Neural crest cell (in vitro differentiated cells): ENCODE results near the gene LENG9. TPM values are rescaled to one million over a fixed set of nuclear protein-coding genes. Genes with fewer than 3 reads are reported as not detected.

Experiments
- DNase-seq: peaks from one replicate; pipeline ENCODE4 v3.0.0; 2021; ENCODE audit warnings: low read depth, mixed read lengths, low spot score
- H3K27ac Mint-ChIP-seq: one replicate; pipeline ENCODE4 v1.8.0; 2021; ENCODE audit warnings: mild to moderate bottlenecking, mixed read lengths; ENCODE audit not compliant: unreplicated experiment
- H3K27me3 Mint-ChIP-seq: 2 replicates; pipeline ENCODE4 v1.8.0; 2021; ENCODE audit warnings: low read depth, mild to moderate bottlenecking, mixed read lengths
- H3K36me3 Mint-ChIP-seq: 2 replicates; pipeline ENCODE4 v1.8.0; 2021; ENCODE audit warnings: low read depth, mild to moderate bottlenecking, mixed read lengths
- H3K4me1 Mint-ChIP-seq: 2 replicates; pipeline ENCODE4 v1.8.0; 2021; ENCODE audit warnings: mixed read lengths
- H3K4me3 Mint-ChIP-seq: one replicate; pipeline ENCODE4 v1.8.0; 2021; ENCODE audit warnings: mild to moderate bottlenecking, mixed read lengths
- H3K9me3 Mint-ChIP-seq: 2 replicates; pipeline ENCODE4 v1.8.0; 2021; ENCODE audit warnings: mixed read lengths
- total RNA-seq: library from RNA; stranded (reverse); gene quantifications from 2 replicates; pipeline ENCODE4 v1.2.1, GENCODE V29; 2021
- TF ChIP-seq, protein P1 (sequence below): fragments of 200-600 bp; sonication (generic); conservative IDR thresholded peaks from 2 replicates; pipeline ENCODE4 v1.5.0; 2021; ENCODE audit warnings: antibody characterized with exemption, mild to moderate bottlenecking

Gene LENG9
- total RNA-seq, 1 donor from 2014 or later = 2.5 TPM

DNA sequence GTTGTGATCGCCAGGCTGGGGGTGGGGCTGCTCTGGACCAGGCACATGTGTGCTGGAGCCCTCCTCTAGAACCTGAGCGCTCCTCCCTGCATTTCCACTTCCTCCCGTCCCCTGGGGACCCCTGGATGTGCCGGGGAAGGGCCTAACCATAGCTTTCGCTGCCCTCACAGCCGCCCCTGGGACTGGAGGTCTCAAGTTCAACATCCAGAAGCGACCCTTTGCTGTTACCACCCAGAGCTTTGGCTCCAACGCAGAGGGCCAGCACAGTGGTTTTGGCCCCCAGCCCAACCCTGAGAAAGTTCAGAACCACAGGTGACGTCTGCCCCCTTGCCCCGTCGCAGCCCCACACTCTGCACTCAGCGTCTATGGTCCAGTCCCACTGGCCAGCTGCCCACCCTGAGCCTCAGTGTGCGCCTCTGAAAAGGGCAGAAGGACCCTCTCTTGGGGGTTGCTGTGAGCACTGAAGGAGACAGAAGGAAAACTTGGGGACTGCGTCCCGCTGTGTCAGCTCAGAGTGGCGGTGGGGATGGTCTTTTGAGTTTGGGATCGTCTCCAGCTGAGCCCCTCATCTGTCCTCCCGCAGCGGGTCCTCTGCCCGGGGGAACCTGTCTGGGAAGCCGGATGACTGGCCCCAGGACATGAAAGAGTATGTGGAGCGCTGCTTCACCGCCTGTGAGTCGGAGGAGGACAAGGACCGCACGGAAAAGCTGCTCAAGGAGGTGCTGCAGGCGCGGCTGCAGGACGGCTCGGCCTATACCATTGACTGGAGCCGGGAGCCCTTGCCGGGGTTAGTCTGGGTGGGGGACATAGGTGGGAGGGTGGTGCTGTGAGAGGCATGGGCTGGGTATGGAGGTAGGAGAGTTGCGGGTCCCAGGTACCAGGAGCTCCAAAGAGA lies 8.6 kb downstream of the LENG9 start:
- DNase-seq = no peak
- Mint-ChIP-seq H3K27ac (no peak overlapping the region), H3K27me3 (peaks cover 2% of the 10 kb centered on the region), H3K36me3 (peaks cover 17% of the 10 kb centered on the region), H3K4me1 (peaks cover 12% of the 10 kb centered on the region), H3K4me3 (no peak overlapping the region), H3K9me3 (no peaks in the 10 kb centered on the region)
- TF ChIP-seq, protein P1, sequence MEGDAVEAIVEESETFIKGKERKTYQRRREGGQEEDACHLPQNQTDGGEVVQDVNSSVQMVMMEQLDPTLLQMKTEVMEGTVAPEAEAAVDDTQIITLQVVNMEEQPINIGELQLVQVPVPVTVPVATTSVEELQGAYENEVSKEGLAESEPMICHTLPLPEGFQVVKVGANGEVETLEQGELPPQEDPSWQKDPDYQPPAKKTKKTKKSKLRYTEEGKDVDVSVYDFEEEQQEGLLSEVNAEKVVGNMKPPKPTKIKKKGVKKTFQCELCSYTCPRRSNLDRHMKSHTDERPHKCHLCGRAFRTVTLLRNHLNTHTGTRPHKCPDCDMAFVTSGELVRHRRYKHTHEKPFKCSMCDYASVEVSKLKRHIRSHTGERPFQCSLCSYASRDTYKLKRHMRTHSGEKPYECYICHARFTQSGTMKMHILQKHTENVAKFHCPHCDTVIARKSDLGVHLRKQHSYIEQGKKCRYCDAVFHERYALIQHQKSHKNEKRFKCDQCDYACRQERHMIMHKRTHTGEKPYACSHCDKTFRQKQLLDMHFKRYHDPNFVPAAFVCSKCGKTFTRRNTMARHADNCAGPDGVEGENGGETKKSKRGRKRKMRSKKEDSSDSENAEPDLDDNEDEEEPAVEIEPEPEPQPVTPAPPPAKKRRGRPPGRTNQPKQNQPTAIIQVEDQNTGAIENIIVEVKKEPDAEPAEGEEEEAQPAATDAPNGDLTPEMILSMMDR = no peak

DNA sequence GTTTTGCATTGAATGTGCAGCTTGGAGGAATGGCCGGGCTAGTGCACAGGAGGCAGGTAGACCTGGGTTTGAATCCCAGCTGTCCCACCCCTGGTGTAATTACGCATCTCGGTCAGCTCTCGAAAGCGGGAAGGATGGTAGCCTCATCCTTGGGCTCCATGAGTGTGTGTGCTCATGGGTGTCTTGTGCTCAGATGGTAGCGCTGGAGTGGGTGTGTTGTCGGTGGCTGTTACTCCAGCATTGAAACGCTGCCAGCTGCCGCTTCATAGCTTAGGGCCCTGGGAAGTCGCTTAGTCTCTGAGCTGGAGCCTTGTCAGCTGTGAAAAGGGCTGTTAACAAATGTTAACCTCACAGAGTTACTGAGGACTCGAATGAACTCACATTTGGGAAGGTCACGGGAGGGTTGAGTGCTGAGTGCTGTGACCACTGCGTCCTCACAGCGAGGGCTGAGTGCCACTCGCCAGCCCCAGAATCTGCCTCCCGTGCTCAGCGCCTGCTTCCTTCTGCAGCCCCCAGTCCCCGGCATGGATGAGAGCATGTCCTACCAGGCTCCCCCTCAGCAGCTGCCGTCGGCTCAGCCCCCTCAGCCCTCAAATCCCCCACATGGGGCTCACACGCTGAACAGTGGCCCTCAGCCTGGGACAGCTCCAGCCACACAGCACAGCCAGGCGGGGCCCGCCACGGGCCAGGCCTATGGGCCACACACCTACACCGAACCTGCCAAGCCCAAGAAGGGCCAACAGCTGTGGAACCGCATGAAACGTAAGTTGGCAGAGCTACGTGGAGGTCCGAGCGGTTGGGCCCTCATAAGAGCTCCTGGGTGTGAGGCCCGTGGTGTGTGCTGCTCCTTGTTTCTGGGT lies 9.4 kb downstream of the LENG9 start:
- Mint-ChIP-seq H3K27me3 (no peaks in the 10 kb centered on the region), H3K9me3 (no peaks in the 10 kb centered on the region), H3K4me1 (peaks cover 16% of the 10 kb centered on the region), H3K36me3 (peaks cover 17% of the 10 kb centered on the region), H3K27ac (no peak overlapping the region), H3K4me3 (peak overlapping the region; percentile 31)
- TF ChIP-seq, protein P1 = no peak
- no peak for DNase-seq

DNA sequence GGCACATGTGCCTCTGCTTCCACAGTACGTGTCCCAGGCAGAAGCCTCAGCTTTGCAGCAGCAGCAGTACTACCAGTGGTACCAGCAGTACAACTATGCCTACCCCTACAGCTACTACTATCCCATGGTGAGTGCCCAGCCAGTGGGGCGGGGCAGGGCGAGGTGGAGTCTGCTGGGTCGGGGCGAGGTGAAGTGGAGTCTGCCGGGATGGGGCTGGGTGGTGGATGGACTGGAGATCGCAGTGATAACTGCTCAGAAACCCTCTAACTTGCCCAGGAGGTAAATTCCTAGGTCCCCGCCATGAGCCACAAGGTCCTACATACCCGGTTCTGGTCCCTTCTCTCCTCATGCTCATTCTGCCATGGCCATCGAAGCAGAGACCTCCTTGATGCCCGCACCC lies 11.0 kb downstream of the LENG9 start:
- no peak overlapping the region for H3K27ac Mint-ChIP-seq
- peaks cover 31% of the 10 kb centered on the region for H3K4me1 Mint-ChIP-seq
- DNase-seq = no peak
- TF ChIP-seq, protein P1 = no peak
- peak overlapping the region; percentile 60 for H3K4me3 Mint-ChIP-seq
- peaks cover 20% of the 10 kb centered on the region for H3K36me3 Mint-ChIP-seq
- H3K27me3 Mint-ChIP-seq = peaks cover 4% of the 10 kb centered on the region
- no peaks in the 10 kb centered on the region for H3K9me3 Mint-ChIP-seq

- Mint-ChIP-seq H3K9me3 (no peaks in the 10 kb centered on the region), H3K4me1 (peaks cover 34% of the 10 kb centered on the region), H3K36me3 (peaks cover 20% of the 10 kb centered on the region), H3K4me3 (no peak overlapping the region), H3K27ac (no peak overlapping the region), H3K27me3 (peaks cover 4% of the 10 kb centered on the region)
- TF ChIP-seq, protein P1 = no peak
- no peak for DNase-seq
Measured at GRCh38 chr19:54451997-54452396, 11.6 kb downstream of the LENG9 start.

GRCh38 chr19:54451331-54451871 lies 12.2 kb downstream of the LENG9 start:
- H3K36me3 Mint-ChIP-seq = peaks cover 20% of the 10 kb centered on the region
- H3K27ac Mint-ChIP-seq = no peak overlapping the region
- H3K4me3 Mint-ChIP-seq = peak overlapping the region; percentile 100
- peaks cover 37% of the 10 kb centered on the region for H3K4me1 Mint-ChIP-seq
- peaks cover 4% of the 10 kb centered on the region for H3K27me3 Mint-ChIP-seq
- TF ChIP-seq, protein P1 = no peak
- no peaks in the 10 kb centered on the region for H3K9me3 Mint-ChIP-seq
- DNase-seq = no peak
